Heart right ventricle (tissue), 16 donors: ENCODE data around the gene TNFRSF18. TPM values are rescaled to one million over a fixed set of nuclear protein-coding genes. Genes with fewer than 3 reads are reported as not detected.

Experiments used
- ATAC-seq, 8 donors: fragments of 200-7000 bp; cut with Tn5 transposase; one replicate each; pipeline ENCODE4 v1.9.1; 2020; ENCODE audit warnings: mild to moderate bottlenecking in 8 of 8, moderate library complexity in 8 of 8, moderate number of reproducible peaks in 1 of 8
- DNase-seq, 2 donors: peaks; one replicate each; pipeline ENCODE4 v3.0.0-alpha.2; 2020
- H3K27ac ChIP-seq, 10 donors: fragments of 200-600 bp; sonication (generic) in 2 of 10; one replicate each; pipeline versions ENCODE4 v1.5.0 to v1.8.0; 2020 to 2022; ENCODE audit warnings: mild to moderate bottlenecking in 3 of 10
- H3K27me3 ChIP-seq, 7 donors: fragments of 200-600 bp; one replicate each; pipeline ENCODE4 v1.8.0; 2021 to 2022; ENCODE audit warnings: mild to moderate bottlenecking in 2 of 7
- H3K36me3 ChIP-seq, 9 donors: fragments of 200-600 bp; sonication (generic) in 1 of 9; one replicate each; pipeline versions ENCODE4 v1.5.0 to v1.8.0; 2020 to 2022; ENCODE audit warnings: mild to moderate bottlenecking in 2 of 9
- H3K4me1 ChIP-seq, 9 donors: fragments of 200-600 bp; sonication (generic) in 1 of 9; one replicate each; pipeline versions ENCODE4 v1.5.0 to v1.8.0; 2020 to 2022; ENCODE audit warnings: mild to moderate bottlenecking in 4 of 9
- H3K4me3 ChIP-seq, 10 donors: fragments of 200-600 bp; sonication (generic) in 2 of 10; one replicate each; pipeline versions ENCODE4 v1.5.0 to v1.8.0; 2020 to 2022; ENCODE audit warnings: mild to moderate bottlenecking in 7 of 10, moderate library complexity in 2 of 10
- H3K9me3 ChIP-seq, 11 donors: fragments of 200-600 bp in 10 of 11; sonication (generic) in 2 of 11; one replicate each; pipeline versions ENCODE4 v1.5.0 to v1.8.0; 2013 to 2022; ENCODE audit warnings: mild to moderate bottlenecking in 2 of 11, control low read depth in 1 of 11, moderate library complexity in 1 of 11
- WGBS, 2 donors: extraction: QIAGEN DNeasy Blood & Tissue Kit; methylation state at CpG; one replicate each; pipeline ENCODE4 v1.1.7; 2013; ENCODE audit warnings: inconsistent platforms in 1 of 2; 5-methylcytosine and 5-hydroxymethylcytosine counted together
- intact Hi-C, 10 donors: fragments of 100-400 bp; cut with DNase I; formaldehyde crosslinking; loops; one replicate each; pipeline versions ENCODE4 v1.11.1 to v1.14.2; 2022
- polyA plus RNA-seq, 2 donors: library from polyadenylated mRNA; stranded (reverse); fragments of 200-250 nt; gene quantifications; one replicate each; pipeline ENCODE4 v1.2.3, GENCODE V29; 2013
- total RNA-seq, 10 donors: library from RNA; stranded (reverse); fragmentation: NEBNext Ultra II Directional in 3 of 10; extraction: Animal tissue kit (Norgen Biotek cat#: 25700) in 3 of 10; gene quantifications; one replicate each; pipeline versions ENCODE4 v1.2.1 to v1.2.4, GENCODE V29; 2021 to 2023
- TF ChIP-seq, protein P1 (sequence below), 9 donors: fragments of 200-600 bp; sonication (generic) in 2 of 9; IDR thresholded peaks; one replicate each; pipeline versions ENCODE4 v1.5.0 to v1.8.0; 2021 to 2022; ENCODE audit warnings: antibody characterized with exemption in 9 of 9, mild to moderate bottlenecking in 5 of 9, moderate library complexity in 1 of 9
- donor health status: Arrhythmogenic right ventricular cardiomyopathy.
- donor health status: ischemic (EF 13 %, LVEDD 7.1; RV severe dilation, severe dysfunction).
- donor health status: healthy with polysubstance abuse.
- donor health status: DM: no; HTN: yes; CAD: no.
- donor health status: DM: no; HTN: no; CAD: no.
- donor health status: ischemic (EF 25% LVEDD 6.9; RV normal size, moderate dysfunction).
- donor health status: ischemic (EF 25% LVEDD 5.7; RV mildly dilated, moderate dysfunction).
- donor health status: healthy.
- donor health status: DM: yes; HTN: yes; CAD: no.
- donor health status: Ischemic cardiomyopathy.
- donor health status: ischemic (EF 35%, LVEDD 5.7; RV mildly dilated, moderate dysfunction).
- donor health status: nonischemic (EF 11% LVEDD 7.7; RV severe dilation, severe dysfunction).
- donor health status: DM: yes; HTN: yes; CAD: no.
- donor health status: PGD.
- donor health status: ischemic (EF 29% LVEDD 5.4; RV normal size, mild dysfunction).
- donor health status: nonischemic (EF 23%, LVEDD 6.1; RV moderate dilation, normal function).

The TNFRSF18 gene
- total and polyA plus RNA-seq, 12 donors: 0.26 to 1.7 (median 0.38) TPM; not detected in 8

DNA sequence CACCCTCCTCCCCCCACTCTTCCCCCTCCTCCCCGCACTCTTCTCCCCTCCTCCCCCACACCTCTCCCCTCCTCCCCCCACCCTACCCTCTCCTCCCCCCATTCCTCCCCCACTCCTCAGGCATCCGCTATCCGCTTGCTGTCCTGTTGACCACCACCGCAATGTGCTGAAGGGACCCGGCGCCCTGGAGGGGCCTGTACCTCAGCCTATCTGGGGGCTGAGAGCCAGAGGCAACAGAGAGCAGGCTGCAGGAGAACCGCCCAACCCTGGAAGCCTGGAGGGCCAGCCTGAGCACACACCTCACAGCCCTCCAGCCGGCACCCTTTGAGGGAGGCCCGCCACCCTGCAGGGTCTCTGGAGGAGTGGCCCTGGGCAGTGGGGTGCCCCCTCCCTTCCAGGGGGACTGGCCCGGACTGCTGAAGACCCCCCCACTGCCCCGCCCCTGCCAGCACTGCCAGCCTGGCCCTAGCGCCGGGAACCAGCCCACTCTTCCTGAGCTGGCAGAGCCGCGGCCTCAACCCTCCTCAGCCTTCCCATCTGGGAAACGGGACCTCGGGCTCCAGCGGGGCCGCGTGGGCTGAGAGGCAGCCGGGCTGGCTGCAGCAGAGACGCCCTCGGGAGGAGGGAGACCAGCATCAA lies 38.9 kb upstream of the TNFRSF18 start:
- no peak overlapping the region for H3K27ac ChIP-seq
- peaks cover 0 to 5% (median 0%) of the 10 kb centered on the region in 9 donors for H3K4me1 ChIP-seq
- H3K9me3 ChIP-seq: no peaks in the 10 kb centered on the region
- DNase-seq: no peak
- peaks cover 13 to 43% (median 37%) of the 10 kb centered on the region in 7 donors for H3K27me3 ChIP-seq
- ATAC-seq: no peak
- intact Hi-C loops: loop anchor here in 3 of 10 donors (5.0 to 10.0 kb wide), 2 partner anchors 120 to 123 kb away; no protein-coding TSS in a partner anchor
- no peaks in the 10 kb centered on the region for H3K36me3 ChIP-seq
- TF ChIP-seq, protein P1, sequence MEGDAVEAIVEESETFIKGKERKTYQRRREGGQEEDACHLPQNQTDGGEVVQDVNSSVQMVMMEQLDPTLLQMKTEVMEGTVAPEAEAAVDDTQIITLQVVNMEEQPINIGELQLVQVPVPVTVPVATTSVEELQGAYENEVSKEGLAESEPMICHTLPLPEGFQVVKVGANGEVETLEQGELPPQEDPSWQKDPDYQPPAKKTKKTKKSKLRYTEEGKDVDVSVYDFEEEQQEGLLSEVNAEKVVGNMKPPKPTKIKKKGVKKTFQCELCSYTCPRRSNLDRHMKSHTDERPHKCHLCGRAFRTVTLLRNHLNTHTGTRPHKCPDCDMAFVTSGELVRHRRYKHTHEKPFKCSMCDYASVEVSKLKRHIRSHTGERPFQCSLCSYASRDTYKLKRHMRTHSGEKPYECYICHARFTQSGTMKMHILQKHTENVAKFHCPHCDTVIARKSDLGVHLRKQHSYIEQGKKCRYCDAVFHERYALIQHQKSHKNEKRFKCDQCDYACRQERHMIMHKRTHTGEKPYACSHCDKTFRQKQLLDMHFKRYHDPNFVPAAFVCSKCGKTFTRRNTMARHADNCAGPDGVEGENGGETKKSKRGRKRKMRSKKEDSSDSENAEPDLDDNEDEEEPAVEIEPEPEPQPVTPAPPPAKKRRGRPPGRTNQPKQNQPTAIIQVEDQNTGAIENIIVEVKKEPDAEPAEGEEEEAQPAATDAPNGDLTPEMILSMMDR (IDR thresholded peaks at IDR 0.05): no peak
- 69 to 75% methylated on average over 22 to 23 of the region's 23 CpGs for WGBS, 2 donors
- no peak overlapping the region for H3K4me3 ChIP-seq

DNA sequence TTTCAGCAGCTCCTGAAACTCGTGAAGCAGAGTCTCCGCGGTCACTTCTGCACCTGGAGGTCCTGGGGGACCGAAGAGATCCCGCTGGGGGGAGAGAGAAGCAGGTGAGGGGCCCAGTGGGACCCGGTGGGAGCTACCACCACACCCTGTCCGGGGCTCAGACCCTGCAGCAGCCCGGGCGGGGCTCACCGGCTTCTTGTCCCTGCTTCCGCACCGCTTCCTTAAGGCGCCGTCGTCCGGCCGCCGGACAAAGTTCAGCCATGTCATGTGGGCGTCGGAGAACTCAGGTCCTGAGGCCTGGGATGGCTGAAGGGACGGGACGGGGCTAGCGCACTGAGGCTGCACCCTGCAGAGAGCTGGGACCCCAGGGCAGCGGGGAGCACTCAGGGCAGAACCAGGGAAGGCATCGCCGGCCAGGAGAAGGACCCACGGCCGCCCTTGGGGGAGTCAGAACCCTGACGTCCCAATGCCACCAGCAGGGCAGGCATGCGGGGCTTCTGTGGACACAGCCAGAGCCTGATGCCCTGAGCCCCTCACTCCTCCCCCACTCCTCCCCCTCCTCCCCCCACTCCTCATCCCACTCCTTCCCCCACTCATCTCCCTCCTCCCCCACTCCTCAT lies 37.9 kb upstream of the TNFRSF18 start:
- Histone ChIP-seq H3K27me3 (peaks cover 15 to 53% (median 47%) of the 10 kb centered on the region in 7 donors), H3K36me3 (no peaks in the 10 kb centered on the region), H3K4me1 (peaks cover 0 to 5% (median 0%) of the 10 kb centered on the region in 9 donors), H3K9me3 (no peaks in the 10 kb centered on the region), H3K4me3 (peak overlapping the region in 9 of 10 donors; percentile 26 to 47 (median 34)), H3K27ac (no peak overlapping the region)
- TF ChIP-seq, protein P1 (IDR thresholded peaks at IDR 0.05): no peak
- WGBS, 2 donors: 46 to 64% methylated on average over 30 of the region's 30 CpGs
- ATAC-seq: peak in 3 of 8 donors; percentile 45 to 53 (median 52)
- DNase-seq: peak in 1 of 2 donors; percentile 27
- intact Hi-C loops: loop anchor here in 2 of 10 donors (10.0 kb wide), 1 partner anchor 120 kb away; no protein-coding TSS in a partner anchor

DNA sequence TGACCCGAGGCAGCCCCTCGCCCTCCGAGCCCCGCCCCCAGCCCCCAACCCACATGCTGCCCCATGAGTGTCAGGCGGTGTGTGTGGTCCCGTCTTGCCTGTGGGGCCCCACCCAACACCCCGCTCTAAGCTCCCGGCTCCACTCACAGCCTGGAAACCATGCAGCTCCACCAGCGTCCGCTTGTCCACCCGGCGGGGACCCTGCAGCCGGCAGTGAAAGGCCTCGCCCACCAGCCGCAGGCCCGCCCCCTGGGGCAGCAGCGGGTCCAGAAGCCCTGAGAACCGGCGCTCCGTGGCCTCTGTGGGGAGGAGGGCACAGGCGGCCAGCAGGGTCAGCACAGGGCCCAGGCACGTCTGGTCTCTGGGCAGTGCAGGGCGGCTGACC lies 37.4 kb upstream of the TNFRSF18 start:
- ATAC-seq (peak in 3 of 8 donors; percentile 3 to 7 (median 7)), DNase-seq (peak in 1 of 2 donors; percentile 15)
- Histone ChIP-seq H3K4me1 (peaks cover 0 to 5% (median 0%) of the 10 kb centered on the region in 9 donors), H3K36me3 (no peaks in the 10 kb centered on the region), H3K9me3 (no peaks in the 10 kb centered on the region), H3K27ac (no peak overlapping the region), H3K4me3 (peak overlapping the region in 9 of 10 donors; percentile 26 to 47 (median 34)), H3K27me3 (peaks cover 19 to 58% (median 52%) of the 10 kb centered on the region in 7 donors)
- 52 to 57% methylated on average over 21 to 23 of the region's 23 CpGs for WGBS, 2 donors
- intact Hi-C loops: loop anchor here in 2 of 10 donors (10.0 kb wide), 1 partner anchor 119 kb away; no protein-coding TSS in a partner anchor
- TF ChIP-seq, protein P1 (IDR thresholded peaks at IDR 0.05): no peak

DNA sequence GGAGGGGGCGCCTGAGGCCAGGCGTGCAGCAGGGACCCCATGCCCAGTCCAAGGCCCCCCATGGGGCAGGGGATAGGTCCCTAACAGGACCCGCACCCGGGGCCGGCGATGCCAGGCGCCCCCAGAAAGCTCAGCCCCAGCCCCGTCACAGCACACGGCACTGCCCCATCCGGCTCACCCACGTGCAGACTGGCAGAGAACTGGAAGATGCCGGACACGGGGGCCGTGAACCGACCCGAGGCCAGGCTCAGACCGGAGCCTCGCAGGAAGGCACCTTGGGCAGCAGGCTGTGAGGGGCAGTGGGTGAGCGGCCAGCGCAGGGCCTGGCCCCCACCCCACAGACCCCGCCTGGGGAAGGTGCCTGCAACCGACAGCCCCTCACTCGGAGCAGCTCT lies 36.9 kb upstream of the TNFRSF18 start:
- Histone ChIP-seq H3K27ac (no peak overlapping the region), H3K9me3 (no peaks in the 10 kb centered on the region), H3K4me1 (peaks cover 0 to 6% (median 0%) of the 10 kb centered on the region in 9 donors), H3K27me3 (peaks cover 19 to 61% (median 58%) of the 10 kb centered on the region in 7 donors), H3K36me3 (no peaks in the 10 kb centered on the region), H3K4me3 (peak overlapping the region in 3 of 10 donors; percentile 29 to 35 (median 34))
- TF ChIP-seq, protein P1 (IDR thresholded peaks at IDR 0.05): no peak
- ATAC-seq (no peak), DNase-seq (no peak)
- 90 to 98% methylated on average over 20 to 23 of the region's 23 CpGs for WGBS, 2 donors
- intact Hi-C loops: loop anchor here in 2 of 10 donors (10.0 kb wide), 1 partner anchor 118 kb away; no protein-coding TSS in a partner anchor
